Measurements from ENCODE around the gene OR2T27. TPM values are rescaled to one million over a fixed set of nuclear protein-coding genes. Genes with fewer than 3 reads are reported as not detected.

The OR2T27 gene
- total and polyA plus RNA-seq, 2 of the 4 experiments (the other 2 are of a cell fraction), result not detected

DNA sequence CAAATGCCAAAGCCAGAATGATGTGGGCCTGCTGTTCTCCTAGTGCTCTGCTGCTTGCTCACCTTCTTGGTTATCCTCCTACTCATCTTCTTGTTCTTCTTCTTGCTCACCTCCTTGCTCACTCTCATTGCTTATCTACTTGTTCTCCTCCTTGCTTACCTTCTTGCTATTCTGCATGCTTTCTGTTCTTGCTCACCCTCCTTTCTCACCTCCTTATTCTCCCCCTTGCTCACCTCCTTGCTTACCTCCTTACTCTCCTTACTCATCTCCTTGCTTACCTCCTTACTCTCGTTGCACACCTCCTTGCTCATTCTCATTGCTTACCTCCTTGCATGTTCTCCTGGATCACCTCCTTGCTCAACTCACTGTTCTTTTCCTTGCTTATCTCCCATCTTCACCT lies 47.4 kb upstream of the OR2T27 start, which contains the start of gene OR14I1:
Gene OR14I1, minus strand, starts transcription at position 53 of the 400 bp plus-strand sequence.
- Histone ChIP-seq H3K27me3 (ENCODE audit: control insufficient read depth, insufficient read depth, low read length) (no peaks in the 10 kb centered on the region), H3K4me1 (ENCODE audit: control insufficient read depth, insufficient read depth, low read length) (no peaks in the 10 kb centered on the region), H2BK20ac (ENCODE audit: low read depth, low read length) (no peak within 1 kb of the TSS), H2BK15ac (ENCODE audit: low read depth, low read length) (no peak within 1 kb of the TSS), H2BK5ac (ENCODE audit: low read depth, low read length, poor library complexity, severe bottlenecking) (no peak within 1 kb of the TSS), H3K36me3 (ENCODE audit: control insufficient read depth, insufficient read depth, low read length) (no peaks in the 10 kb centered on the region), H3K18ac (ENCODE audit: low read depth, low read length) (no peak within 1 kb of the TSS), H3K14ac (replicated peaks; ENCODE audit: low read depth, low read length) (no peak within 1 kb of the TSS), H3K56ac (ENCODE audit: extremely low read depth, insufficient read depth, low read length) (no peak within 1 kb of the TSS), H2AK5ac (ENCODE audit: low read depth, low read length) (no peak within 1 kb of the TSS), H3K4me3 (ENCODE audit: insufficient read depth, low read depth, low read length) (no peak within 1 kb of the TSS), H3K9me1 (ENCODE audit: insufficient read depth, low read length) (no peaks in the 10 kb centered on the region), H3K23ac (ENCODE audit: low read depth, low read length) (no peak within 1 kb of the TSS), H4K8ac (ENCODE audit: low read depth in 2 of 2, low read length in 2 of 2) (no peak within 1 kb of the TSS), H3K27ac (ENCODE audit: insufficient read depth, low read length) (no peak within 1 kb of the TSS), H3K4me2 (ENCODE audit: low read depth, low read length) (no peak within 1 kb of the TSS), H4K91ac (ENCODE audit: insufficient read depth, low read depth, low read length) (no peak within 1 kb of the TSS), H4K5ac (ENCODE audit: low read depth, low read length) (no peak within 1 kb of the TSS), H4K20me1 (ENCODE audit: insufficient read depth, low read length) (no peaks in the 10 kb centered on the region), H3K79me1 (ENCODE audit: low read depth in 1 of 2, low read length in 2 of 2) (no peaks in the 10 kb centered on the region), H3K9me3 (ENCODE audit: control insufficient read depth, insufficient read depth, low read length) (peaks cover 17% of the 10 kb centered on the region), H2BK120ac (ENCODE audit: low read depth, low read length) (no peak within 1 kb of the TSS), H3K4ac (ENCODE audit: low read depth, low read length) (no peak within 1 kb of the TSS), H3K9ac (ENCODE audit: low read depth, low read length) (no peak within 1 kb of the TSS), H2AK9ac (replicated peaks; ENCODE audit: low read depth, low read length, poor library complexity) (no peak within 1 kb of the TSS), H2AFZ (replicated peaks; ENCODE audit: low read length, poor library complexity) (no peak within 1 kb of the TSS)
- CTCF ChIA-PET, result no interaction called here
- POLR2A ChIA-PET (ENCODE audit: unreplicated experiment), result no interaction called here
- 14% methylated on average over 1 of the region's 1 CpG; no CpG with 5 or more reads in 1 of the 2 experiments for WGBS, 2 experiments (ENCODE audit: extremely low coverage in 2 of 2, insufficient read length in 1 of 2)
- DNase-seq (no peak), ATAC-seq (ENCODE audit: low read depth) (no peak)
- no TSS peak for BruUV-seq (replicated peaks)
- in situ Hi-C loops (cut with MboI; ENCODE audit: low sequenced_read_pairs) (no loop called here), dilution Hi-C loops (cut with HindIII; ENCODE audit: low sequenced_read_pairs, unreplicated experiment) (no loop called here), intact Hi-C loops (cut with micrococcal nuclease) (no loop called here)
- TF ChIP-seq FOS (IDR thresholded peaks at IDR 0.05; ENCODE audit: low read depth, low read length), result no peak

All from IMR-90 (cell line).